ENCODE measurements around the gene FDXR.

Gene FDXR

GRCh38 chr17:74893936-74894671 lies 21.3 kb upstream of the FDXR start:
- DNase-seq: no peak

- no peak for DNase-seq
These were observed 20.4 kb upstream of the FDXR start, which contains the start of gene FADS6 for GRCh38 chr17:74892974-74893911. Gene FADS6 (minus strand): TSS chr17:74893633. CDS start chr17:74893595, 38 bp downstream.

- no peak for DNase-seq
These were observed 19.4 kb upstream of the FDXR start for GRCh38 chr17:74892013-74892841.

- DNase-seq: no peak
These were observed 17.8 kb upstream of the FDXR start for GRCh38 chr17:74890554-74890953.

GRCh38 chr17:74888469-74888868 lies 15.7 kb upstream of the FDXR start:
- DNase-seq: no peak

GRCh38 chr17:74883241-74883745 lies 10.5 kb upstream of the FDXR start:
- DNase-seq: no peak

GRCh38 chr17:74882517-74883240 lies 9.9 kb upstream of the FDXR start:
- DNase-seq: no peak

- DNase-seq: no peak
These were observed 8.3 kb upstream of the FDXR start for GRCh38 chr17:74881073-74881472.

GRCh38 chr17:74879308-74879707 lies 6.5 kb upstream of the FDXR start:
- DNase-seq: no peak

GRCh38 chr17:74878658-74879057 lies 5.9 kb upstream of the FDXR start:
- DNase-seq: no peak

GRCh38 chr17:74877592-74878548 lies 5.1 kb upstream of the FDXR start:
- DNase-seq: no peak

GRCh38 chr17:74875977-74876593 lies 3.3 kb upstream of the FDXR start:
- DNase-seq: no peak

GRCh38 chr17:74875155-74875976 lies 2.6 kb upstream of the FDXR start:
- peak; percentile 100 for DNase-seq

GRCh38 chr17:74874615-74875037 lies 1.8 kb upstream of the FDXR start:
- DNase-seq: no peak

- no peak for DNase-seq
These were observed 1.2 kb upstream of the FDXR start for GRCh38 chr17:74873874-74874614.

GRCh38 chr17:74873037-74873873 lies 461 bp upstream of the FDXR start:
- peak; percentile 100 for DNase-seq

- DNase-seq: no peak
These were observed 1.3 kb downstream of the FDXR start for GRCh38 chr17:74871356-74872076.
